Measurements from ENCODE around the gene SLC24A5. TPM values are rescaled to one million over a fixed set of nuclear protein-coding genes. Genes with fewer than 3 reads are reported as not detected.

The SLC24A5 gene
- total and polyA plus RNA-seq, 10 of the 15 experiments (the other 5 are each of a cell fraction or from before 2014, with no cell fraction given), result not detected

GRCh38 chr15:48144889-48145288, 24.1 kb downstream of the SLC24A5 start (continued):
- TF ChIP-seq MAX (IDR thresholded peaks at IDR 0.05; ENCODE audit: low read depth, low read length), result no peak

- ChIA-PET SMC1A (ENCODE audit: uncharacterized antibody, unreplicated experiment) (no interaction called here), POLR2A (no interaction called here), RAD21 (ENCODE audit: unreplicated experiment) (no interaction called here), CTCF (no interaction called here)
- Histone ChIP-seq H3K4me3 (no peak overlapping the region), H3K4me1 (ENCODE audit: control insufficient read depth, insufficient read depth, low read length) (peaks cover 4% of the 10 kb centered on the region; the same call in 1 of the 2 replicates), H4K20me1 (ENCODE audit: control insufficient read depth, insufficient read depth) (no peaks in the 10 kb centered on the region), H3K9ac (ENCODE audit: control insufficient read depth, insufficient read depth, low read length) (no peak overlapping the region), H2AFZ (ENCODE audit: control insufficient read depth, low read depth, low read length) (no peak overlapping the region), H3K27ac (ENCODE audit: control insufficient read depth, insufficient read depth) (no peak overlapping the region), H3K36me3 (ENCODE audit: control insufficient read depth in 2 of 2, insufficient read depth in 2 of 2, low read length in 1 of 2) (no peaks in the 10 kb centered on the region), H3K27me3 (replicated peaks in 1 of 2; ENCODE audit: control insufficient read depth in 2 of 2, insufficient read depth in 2 of 2, low read length in 1 of 2) (no peaks in the 10 kb centered on the region), H3K9me3 (replicated peaks; ENCODE audit: control insufficient read depth, insufficient read depth, low read length) (no peaks in the 10 kb centered on the region), H3K79me2 (ENCODE audit: control insufficient read depth, insufficient read depth, low read length) (no peaks in the 10 kb centered on the region), H3K4me2 (ENCODE audit: control insufficient read depth, insufficient read depth) (no peak overlapping the region)
- no peak for ATAC-seq
- in situ Hi-C loops (cut with MboI) (no loop called here), intact Hi-C loops (cut with micrococcal nuclease; ENCODE audit: unreplicated experiment) (no loop called here)
- no peak for DNase-seq (ENCODE audit: low read depth, low spot score)
- BruUV-seq (replicated peaks), result no TSS peak
- TF ChIP-seq YBX1 (IDR thresholded peaks at IDR 0.05) (no peak), IRF5 (IDR thresholded peaks at IDR 0.05; ENCODE audit: borderline replicate concordance) (no peak), SRF (IDR thresholded peaks at IDR 0.05; ENCODE audit: low read depth in 2 of 2, low read length in 2 of 2) (no peak), ZNF274 (IDR thresholded peaks at IDR 0.05; ENCODE audit: insufficient read depth, insufficient read length) (no peak), ZNF622 (IDR thresholded peaks at IDR 0.05) (no peak), RAD21 (IDR thresholded peaks at IDR 0.05; ENCODE audit: insufficient read depth, low read depth, low read length) (no peak), BHLHE40 (IDR thresholded peaks at IDR 0.05; ENCODE audit: borderline replicate concordance in 1 of 2, low read depth in 2 of 2, low read length in 1 of 2) (no peak), HDGF (IDR thresholded peaks at IDR 0.05) (no peak), GATAD2B (conservative IDR thresholded peaks at IDR 0.05; ENCODE audit: low read depth) (no peak)
- FAIRE-seq, result peak; percentile 69
Observed at GRCh38 chr15:48145923-48146322, 25.1 kb downstream of the SLC24A5 start.

Data from GM12878 (cell line).